Mammary epithelial cell (primary cell): ENCODE measurements around the gene PARD3.

Experiments
- EZH2 ChIP-seq: IDR thresholded peaks from 2 replicates; pipeline ENCODE4 v1.6.1; 2012; ENCODE audit warnings: low read length, inconsistent platforms, borderline replicate concordance
- TF ChIP-seq, protein P1 (sequence below), 2 donors: IDR thresholded peaks in 1 of 2; conservative IDR thresholded peaks in 1 of 2; 2 replicates each; pipeline ENCODE4 v1.5.1; 2011 to 2012; ENCODE audit warnings: inconsistent platforms in 2 of 2, low read length in 2 of 2, mild to moderate bottlenecking in 2 of 2, control low read depth in 1 of 2, low read depth in 1 of 2; ENCODE audit not compliant: insufficient read depth in 1 of 2; ENCODE audit errors: extremely low read depth in 1 of 2

DNA sequence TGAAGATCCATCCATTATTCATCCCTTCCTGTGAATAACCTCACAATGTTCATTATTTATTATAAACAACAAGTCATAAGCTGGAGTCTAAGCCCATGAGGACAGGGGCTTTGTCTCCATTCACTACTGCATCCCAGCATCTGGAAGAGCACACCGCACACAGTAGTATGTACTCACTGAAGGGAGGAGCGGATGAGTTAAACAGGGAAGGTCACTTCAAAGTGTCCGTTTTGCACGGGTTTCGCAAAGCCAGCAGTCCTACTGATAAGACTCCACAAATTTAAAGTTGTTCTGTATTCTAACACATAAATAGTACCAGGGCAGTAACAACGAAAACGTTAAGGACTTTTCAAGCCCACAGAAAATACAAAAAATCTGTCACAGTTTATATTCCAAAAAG is 167.9 kb downstream of the PARD3 start:
- TF ChIP-seq, protein P1, sequence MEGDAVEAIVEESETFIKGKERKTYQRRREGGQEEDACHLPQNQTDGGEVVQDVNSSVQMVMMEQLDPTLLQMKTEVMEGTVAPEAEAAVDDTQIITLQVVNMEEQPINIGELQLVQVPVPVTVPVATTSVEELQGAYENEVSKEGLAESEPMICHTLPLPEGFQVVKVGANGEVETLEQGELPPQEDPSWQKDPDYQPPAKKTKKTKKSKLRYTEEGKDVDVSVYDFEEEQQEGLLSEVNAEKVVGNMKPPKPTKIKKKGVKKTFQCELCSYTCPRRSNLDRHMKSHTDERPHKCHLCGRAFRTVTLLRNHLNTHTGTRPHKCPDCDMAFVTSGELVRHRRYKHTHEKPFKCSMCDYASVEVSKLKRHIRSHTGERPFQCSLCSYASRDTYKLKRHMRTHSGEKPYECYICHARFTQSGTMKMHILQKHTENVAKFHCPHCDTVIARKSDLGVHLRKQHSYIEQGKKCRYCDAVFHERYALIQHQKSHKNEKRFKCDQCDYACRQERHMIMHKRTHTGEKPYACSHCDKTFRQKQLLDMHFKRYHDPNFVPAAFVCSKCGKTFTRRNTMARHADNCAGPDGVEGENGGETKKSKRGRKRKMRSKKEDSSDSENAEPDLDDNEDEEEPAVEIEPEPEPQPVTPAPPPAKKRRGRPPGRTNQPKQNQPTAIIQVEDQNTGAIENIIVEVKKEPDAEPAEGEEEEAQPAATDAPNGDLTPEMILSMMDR (conservative IDR thresholded peaks at IDR 0.05 in 1 of 2, IDR thresholded peaks at IDR 0.05 in 1 of 2; ENCODE audit: extremely low read depth in 1 of 2, insufficient read depth in 1 of 2, low read depth in 1 of 2, low read length in 2 of 2) = no peak
- no peak for TF ChIP-seq EZH2
